K562 (cell line): ENCODE results near the gene MAP2K7. TPM values are rescaled to one million over a fixed set of nuclear protein-coding genes. Genes with fewer than 3 reads are reported as not detected.

Experiments
- FOXK1 ChIP-seq: sonication (generic); formaldehyde crosslinking; IDR thresholded peaks from 2 replicates; pipeline ENCODE4 v1.8.0; 2022; ENCODE audit warnings: missing genetic modification reagents, mild to moderate bottlenecking, borderline replicate concordance
- HDAC8 ChIP-seq: fragments of 450-650 bp; IDR thresholded peaks from 2 replicates; pipeline ENCODE4 v1.6.1; 2016; ENCODE audit warnings: mild to moderate bottlenecking, missing genetic modification characterization, moderate library complexity, missing compliant biosample characterization
- KDM2B ChIP-seq: fragments of 250-450 bp; sonication (Bioruptor Pico); IDR thresholded peaks from 2 replicates; pipeline ENCODE4 v1.8.0; 2021; ENCODE audit warnings: mild to moderate bottlenecking, moderate library complexity
- PCBP2 ChIP-seq: fragments of 200-400 bp; formaldehyde crosslinking; IDR thresholded peaks from 2 replicates; pipeline ENCODE4 v1.6.1; 2018; ENCODE audit warnings: low read length, low read depth, mild to moderate bottlenecking, moderate library complexity; ENCODE audit not compliant: poor library complexity, severe bottlenecking
- RBM22 ChIP-seq: fragments of 200-400 bp; formaldehyde crosslinking; IDR thresholded peaks from 2 replicates; pipeline ENCODE4 v1.6.1; 2018; ENCODE audit warnings: low read length, low read depth; ENCODE audit not compliant: poor library complexity, severe bottlenecking
- SETDB1 ChIP-seq: IDR thresholded peaks from one replicate; pipeline ENCODE4 v1.6.1; 2012; ENCODE audit warnings: low read length, control low read depth, inconsistent platforms
- ZBTB7A ChIP-seq: IDR thresholded peaks from 2 replicates; pipeline ENCODE4 v1.6.1; 2011; ENCODE audit warnings: low read depth, mild to moderate bottlenecking, low read length, moderate library complexity, borderline replicate concordance; ENCODE audit not compliant: control insufficient read depth
- ZFPM2 ChIP-seq: fragments of 250-450 bp; sonication (Bioruptor Pico); IDR thresholded peaks from 2 replicates; pipeline ENCODE4 v1.5.1; 2022; ENCODE audit warnings: mild to moderate bottlenecking
- ZNF354B ChIP-seq: fragments of 250-450 bp; sonication (Bioruptor Pico); IDR thresholded peaks from 2 replicates; pipeline ENCODE4 v1.4.0; 2020
- polyA plus RNA-seq, 8 experiments: library from polyadenylated mRNA; depleted of rRNA in 4 of 8; stranded (reverse) in 5 of 8; unstranded in 3 of 8; fragments of >200 nt; fragmentation: Nextera tagmentation in 2 of 8; fragmentation: Illumina TruSeq in 1 of 8; extraction: Ambion mirVana in 2 of 8; extraction: Trizol in 1 of 8; gene quantifications; 2 replicates each; pipeline versions ENCODE4 v1.2.1 to v1.2.3, GENCODE V29; 2011 to 2014; ENCODE audit warnings: inconsistent platforms in 1 of 8, missing spikeins in 1 of 8
- total RNA-seq, 7 experiments: library from RNA; depleted of rRNA in 6 of 7; stranded (reverse); fragments of >200 nt in 6 of 7; fragmentation: Illumina TruSeq in 2 of 7; extraction: Trizol in 2 of 7; gene quantifications; 2 replicates each; pipeline versions ENCODE4 v1.2.1 to v1.2.3, GENCODE V29; 2011 to 2021; ENCODE audit warnings: low replicate concordance in 1 of 7
- TF ChIP-seq, protein P1 (sequence below): sonication (generic); formaldehyde crosslinking; IDR thresholded peaks from 2 replicates; pipeline ENCODE4 v1.8.0; 2022; ENCODE audit warnings: missing genetic modification reagents, mild to moderate bottlenecking, moderate library complexity, borderline replicate concordance
- TF ChIP-seq, protein P2 (sequence below): sonication (generic); formaldehyde crosslinking; IDR thresholded peaks from 2 replicates; pipeline ENCODE4 v1.4.0; 2020; ENCODE audit warnings: mild to moderate bottlenecking, missing genetic modification reagents
- TF ChIP-seq, protein P3 (sequence below): fragments of 250-450 bp; sonication (Bioruptor Pico); IDR thresholded peaks from 2 replicates; pipeline ENCODE4 v1.4.0; 2020; ENCODE audit warnings: mild to moderate bottlenecking, moderate library complexity
- TF ChIP-seq, protein P4 (sequence below): fragments of 450-650 bp; IDR thresholded peaks from 2 replicates; pipeline ENCODE4 v1.6.1; 2016; ENCODE audit warnings: borderline replicate concordance
- TF ChIP-seq, protein P5 (sequence below): fragments of 450-650 bp; IDR thresholded peaks from 2 replicates; pipeline ENCODE4 v1.6.1; 2016; ENCODE audit warnings: missing biosample characterization, missing genetic modification characterization
- TF ChIP-seq, protein P6 (sequence below): fragments of 250-450 bp; sonication (Bioruptor Pico); IDR thresholded peaks from 2 replicates; pipeline ENCODE4 v1.6.1; 2021; ENCODE audit warnings: mild to moderate bottlenecking

Gene MAP2K7
- total and polyA plus RNA-seq, 9 of the 15 experiments (the other 6 are each of a cell fraction or from before 2014, with no cell fraction given): 0.51 to 45.8 (median 14.1) TPM

DNA sequence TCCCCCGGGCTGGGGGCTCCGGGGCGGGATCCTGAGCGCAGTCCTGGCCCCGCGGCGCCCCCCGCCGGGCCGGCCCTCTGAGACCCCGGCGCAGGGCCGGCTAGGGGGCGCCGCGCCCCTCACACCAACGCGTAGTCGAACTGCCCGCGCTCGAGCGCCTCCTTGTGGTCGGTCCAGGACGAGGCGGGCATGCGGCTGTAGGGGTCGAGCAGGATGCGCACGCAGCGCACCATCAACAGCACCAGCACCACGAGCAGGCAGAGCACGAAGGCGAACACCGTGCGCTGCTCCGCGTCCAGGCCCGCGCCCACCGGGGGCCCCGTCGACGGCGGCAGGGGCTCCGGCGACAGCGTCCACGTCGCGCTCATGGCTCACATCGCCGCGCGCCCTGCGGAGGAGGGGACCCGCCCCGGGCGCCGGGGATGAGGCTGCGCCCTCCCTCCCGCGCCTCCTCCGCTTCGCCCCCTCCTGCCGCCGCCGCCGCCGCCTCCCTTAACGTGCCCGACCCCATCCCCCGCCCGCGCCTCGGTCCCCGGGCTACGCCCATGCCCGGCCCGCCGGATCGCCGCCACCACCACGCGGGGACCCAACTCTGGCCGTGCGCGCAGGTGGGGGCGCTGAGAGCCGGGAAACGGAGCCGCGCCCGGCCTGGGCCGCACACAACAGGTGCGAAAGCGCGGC lies 21.6 kb downstream of the MAP2K7 start (continued):
- TF ChIP-seq RBM22 (no peak), PCBP2 (peak; percentile 32), KDM2B (CRISPR knock-in tag) (peak; percentile 34; the same call in 1 of the 2 replicates), FOXK1 (CRISPR knock-in tag) (no peak), ZBTB7A (peak; percentile 100), ZNF354B (CRISPR knock-in tag) (no peak), HDAC8 (tag) (peak; percentile 19; the same call in 1 of the 2 replicates), SETDB1 (no peak), ZFPM2 (no peak)
- TF ChIP-seq, protein P1, sequence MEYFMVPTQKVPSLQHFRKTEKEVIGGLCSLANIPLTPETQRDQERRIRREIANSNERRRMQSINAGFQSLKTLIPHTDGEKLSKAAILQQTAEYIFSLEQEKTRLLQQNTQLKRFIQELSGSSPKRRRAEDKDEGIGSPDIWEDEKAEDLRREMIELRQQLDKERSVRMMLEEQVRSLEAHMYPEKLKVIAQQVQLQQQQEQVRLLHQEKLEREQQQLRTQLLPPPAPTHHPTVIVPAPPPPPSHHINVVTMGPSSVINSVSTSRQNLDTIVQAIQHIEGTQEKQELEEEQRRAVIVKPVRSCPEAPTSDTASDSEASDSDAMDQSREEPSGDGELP (CRISPR knock-in tag): peak; percentile 75
- TF ChIP-seq, protein P2, sequence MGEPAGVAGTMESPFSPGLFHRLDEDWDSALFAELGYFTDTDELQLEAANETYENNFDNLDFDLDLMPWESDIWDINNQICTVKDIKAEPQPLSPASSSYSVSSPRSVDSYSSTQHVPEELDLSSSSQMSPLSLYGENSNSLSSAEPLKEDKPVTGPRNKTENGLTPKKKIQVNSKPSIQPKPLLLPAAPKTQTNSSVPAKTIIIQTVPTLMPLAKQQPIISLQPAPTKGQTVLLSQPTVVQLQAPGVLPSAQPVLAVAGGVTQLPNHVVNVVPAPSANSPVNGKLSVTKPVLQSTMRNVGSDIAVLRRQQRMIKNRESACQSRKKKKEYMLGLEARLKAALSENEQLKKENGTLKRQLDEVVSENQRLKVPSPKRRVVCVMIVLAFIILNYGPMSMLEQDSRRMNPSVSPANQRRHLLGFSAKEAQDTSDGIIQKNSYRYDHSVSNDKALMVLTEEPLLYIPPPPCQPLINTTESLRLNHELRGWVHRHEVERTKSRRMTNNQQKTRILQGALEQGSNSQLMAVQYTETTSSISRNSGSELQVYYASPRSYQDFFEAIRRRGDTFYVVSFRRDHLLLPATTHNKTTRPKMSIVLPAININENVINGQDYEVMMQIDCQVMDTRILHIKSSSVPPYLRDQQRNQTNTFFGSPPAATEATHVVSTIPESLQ (CRISPR knock-in tag): peak; percentile 69; the same call in 1 of the 2 replicates
- TF ChIP-seq, protein P3, sequence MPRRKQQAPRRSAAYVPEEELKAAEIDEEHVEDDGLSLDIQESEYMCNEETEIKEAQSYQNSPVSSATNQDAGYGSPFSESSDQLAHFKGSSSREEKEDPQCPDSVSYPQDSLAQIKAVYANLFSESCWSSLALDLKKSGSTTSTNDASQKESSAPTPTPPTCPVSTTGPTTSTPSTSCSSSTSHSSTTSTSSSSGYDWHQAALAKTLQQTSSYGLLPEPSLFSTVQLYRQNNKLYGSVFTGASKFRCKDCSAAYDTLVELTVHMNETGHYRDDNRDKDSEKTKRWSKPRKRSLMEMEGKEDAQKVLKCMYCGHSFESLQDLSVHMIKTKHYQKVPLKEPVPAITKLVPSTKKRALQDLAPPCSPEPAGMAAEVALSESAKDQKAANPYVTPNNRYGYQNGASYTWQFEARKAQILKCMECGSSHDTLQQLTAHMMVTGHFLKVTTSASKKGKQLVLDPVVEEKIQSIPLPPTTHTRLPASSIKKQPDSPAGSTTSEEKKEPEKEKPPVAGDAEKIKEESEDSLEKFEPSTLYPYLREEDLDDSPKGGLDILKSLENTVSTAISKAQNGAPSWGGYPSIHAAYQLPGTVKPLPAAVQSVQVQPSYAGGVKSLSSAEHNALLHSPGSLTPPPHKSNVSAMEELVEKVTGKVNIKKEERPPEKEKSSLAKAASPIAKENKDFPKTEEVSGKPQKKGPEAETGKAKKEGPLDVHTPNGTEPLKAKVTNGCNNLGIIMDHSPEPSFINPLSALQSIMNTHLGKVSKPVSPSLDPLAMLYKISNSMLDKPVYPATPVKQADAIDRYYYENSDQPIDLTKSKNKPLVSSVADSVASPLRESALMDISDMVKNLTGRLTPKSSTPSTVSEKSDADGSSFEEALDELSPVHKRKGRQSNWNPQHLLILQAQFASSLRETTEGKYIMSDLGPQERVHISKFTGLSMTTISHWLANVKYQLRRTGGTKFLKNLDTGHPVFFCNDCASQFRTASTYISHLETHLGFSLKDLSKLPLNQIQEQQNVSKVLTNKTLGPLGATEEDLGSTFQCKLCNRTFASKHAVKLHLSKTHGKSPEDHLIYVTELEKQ (CRISPR knock-in tag): no peak
- TF ChIP-seq, protein P4, sequence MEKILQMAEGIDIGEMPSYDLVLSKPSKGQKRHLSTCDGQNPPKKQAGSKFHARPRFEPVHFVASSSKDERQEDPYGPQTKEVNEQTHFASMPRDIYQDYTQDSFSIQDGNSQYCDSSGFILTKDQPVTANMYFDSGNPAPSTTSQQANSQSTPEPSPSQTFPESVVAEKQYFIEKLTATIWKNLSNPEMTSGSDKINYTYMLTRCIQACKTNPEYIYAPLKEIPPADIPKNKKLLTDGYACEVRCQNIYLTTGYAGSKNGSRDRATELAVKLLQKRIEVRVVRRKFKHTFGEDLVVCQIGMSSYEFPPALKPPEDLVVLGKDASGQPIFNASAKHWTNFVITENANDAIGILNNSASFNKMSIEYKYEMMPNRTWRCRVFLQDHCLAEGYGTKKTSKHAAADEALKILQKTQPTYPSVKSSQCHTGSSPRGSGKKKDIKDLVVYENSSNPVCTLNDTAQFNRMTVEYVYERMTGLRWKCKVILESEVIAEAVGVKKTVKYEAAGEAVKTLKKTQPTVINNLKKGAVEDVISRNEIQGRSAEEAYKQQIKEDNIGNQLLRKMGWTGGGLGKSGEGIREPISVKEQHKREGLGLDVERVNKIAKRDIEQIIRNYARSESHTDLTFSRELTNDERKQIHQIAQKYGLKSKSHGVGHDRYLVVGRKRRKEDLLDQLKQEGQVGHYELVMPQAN: no peak
- TF ChIP-seq, protein P5, sequence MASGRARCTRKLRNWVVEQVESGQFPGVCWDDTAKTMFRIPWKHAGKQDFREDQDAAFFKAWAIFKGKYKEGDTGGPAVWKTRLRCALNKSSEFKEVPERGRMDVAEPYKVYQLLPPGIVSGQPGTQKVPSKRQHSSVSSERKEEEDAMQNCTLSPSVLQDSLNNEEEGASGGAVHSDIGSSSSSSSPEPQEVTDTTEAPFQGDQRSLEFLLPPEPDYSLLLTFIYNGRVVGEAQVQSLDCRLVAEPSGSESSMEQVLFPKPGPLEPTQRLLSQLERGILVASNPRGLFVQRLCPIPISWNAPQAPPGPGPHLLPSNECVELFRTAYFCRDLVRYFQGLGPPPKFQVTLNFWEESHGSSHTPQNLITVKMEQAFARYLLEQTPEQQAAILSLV (tag): no peak
- TF ChIP-seq, protein P6, sequence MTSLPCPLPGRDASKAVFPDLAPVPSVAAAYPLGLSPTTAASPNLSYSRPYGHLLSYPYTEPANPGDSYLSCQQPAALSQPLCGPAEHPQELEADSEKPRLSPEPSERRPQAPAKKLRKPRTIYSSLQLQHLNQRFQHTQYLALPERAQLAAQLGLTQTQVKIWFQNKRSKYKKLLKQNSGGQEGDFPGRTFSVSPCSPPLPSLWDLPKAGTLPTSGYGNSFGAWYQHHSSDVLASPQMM (CRISPR knock-in tag): no peak
